Measurements from ENCODE around the gene ZBTB40.

ZBTB40 gene

DNA sequence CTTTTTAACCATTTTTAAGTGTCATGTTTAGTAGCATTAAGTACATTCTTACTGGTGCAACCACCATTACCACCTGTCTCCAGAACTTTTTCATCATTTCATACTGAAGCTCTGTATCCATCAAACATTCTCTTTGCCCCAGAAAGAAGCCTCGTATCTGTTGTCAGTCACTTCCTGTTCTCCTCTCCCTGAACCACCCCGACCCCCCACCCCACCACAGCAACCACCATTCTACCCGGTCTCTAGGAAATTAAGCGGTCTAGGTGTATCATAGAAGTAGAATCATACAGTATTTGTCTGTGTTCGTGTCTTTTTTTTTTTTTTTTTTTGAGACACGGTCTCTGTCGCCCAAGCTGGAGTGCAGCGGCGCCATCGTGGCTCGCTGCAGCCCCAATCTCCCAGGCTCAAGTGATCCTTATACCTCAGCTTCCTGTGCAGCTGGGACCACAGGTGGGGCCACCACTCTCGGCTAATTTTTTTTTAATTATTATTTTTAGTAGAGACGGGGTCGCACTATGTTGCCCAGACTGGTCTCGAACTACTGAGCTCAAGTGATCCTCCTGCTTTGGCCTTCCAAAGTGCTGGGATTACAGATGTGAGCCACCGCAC is 88.0 kb downstream of the ZBTB40 start:
- no peak for TF ChIP-seq CTCF (IDR thresholded peaks at IDR 0.05; ENCODE audit: borderline replicate concordance, control extremely low read depth, extremely low read depth, insufficient read depth, missing control alignments)
- in situ Hi-C loops (cut with MboI; ENCODE audit: low sequenced_read_pairs, unreplicated experiment): no loop called here
- DNase-seq (ENCODE audit: low spot score): no peak

- in situ Hi-C loops (cut with MboI; ENCODE audit: low sequenced_read_pairs, unreplicated experiment): no loop called here
- DNase-seq (ENCODE audit: low spot score): no peak
- TF ChIP-seq CTCF (IDR thresholded peaks at IDR 0.05; ENCODE audit: borderline replicate concordance, control extremely low read depth, extremely low read depth, insufficient read depth, missing control alignments): no peak
Observed at GRCh38 chr1:22540337-22540736, 88.7 kb downstream of the ZBTB40 start.

DNA sequence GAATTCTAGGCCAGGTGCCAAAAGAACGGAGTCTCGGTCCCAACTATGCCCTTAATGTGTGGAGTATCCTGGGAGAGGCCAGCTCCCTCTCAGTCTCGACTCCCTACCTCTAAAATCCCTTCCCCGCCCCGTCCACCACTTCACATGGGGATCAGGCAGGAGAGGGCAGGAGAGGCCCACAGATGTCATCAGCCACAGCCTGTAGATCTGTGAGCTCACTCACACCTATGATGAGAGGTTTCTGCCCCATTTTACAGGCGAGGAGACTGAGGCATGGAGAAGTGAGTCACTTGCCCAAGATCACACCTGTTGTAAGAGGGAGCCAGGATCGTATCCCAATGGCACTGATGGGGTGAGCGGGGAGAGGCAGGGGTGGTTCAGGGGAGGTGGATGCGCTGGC is 91.2 kb downstream of the ZBTB40 start:
- DNase-seq (ENCODE audit: low spot score): no peak
- in situ Hi-C loops (cut with MboI; ENCODE audit: low sequenced_read_pairs, unreplicated experiment): no loop called here
- no peak for TF ChIP-seq CTCF (IDR thresholded peaks at IDR 0.05; ENCODE audit: borderline replicate concordance, control extremely low read depth, extremely low read depth, insufficient read depth, missing control alignments)

- TF ChIP-seq CTCF (IDR thresholded peaks at IDR 0.05; ENCODE audit: borderline replicate concordance, control extremely low read depth, extremely low read depth, insufficient read depth, missing control alignments): no peak
- in situ Hi-C loops (cut with MboI; ENCODE audit: low sequenced_read_pairs, unreplicated experiment): no loop called here
Observed at GRCh38 chr1:22543679-22544078, 92.0 kb downstream of the ZBTB40 start.

GRCh38 chr1:22544606-22545005 is 93.0 kb downstream of the ZBTB40 start:
- in situ Hi-C loops (cut with MboI; ENCODE audit: low sequenced_read_pairs, unreplicated experiment): no loop called here
- no peak for DNase-seq (ENCODE audit: low spot score)
- no peak for TF ChIP-seq CTCF (IDR thresholded peaks at IDR 0.05; ENCODE audit: borderline replicate concordance, control extremely low read depth, extremely low read depth, insufficient read depth, missing control alignments)

More at GRCh38 chr1:22543679-22544078, 92.0 kb downstream of the ZBTB40 start:
- no peak for DNase-seq (ENCODE audit: low spot score)

DNA sequence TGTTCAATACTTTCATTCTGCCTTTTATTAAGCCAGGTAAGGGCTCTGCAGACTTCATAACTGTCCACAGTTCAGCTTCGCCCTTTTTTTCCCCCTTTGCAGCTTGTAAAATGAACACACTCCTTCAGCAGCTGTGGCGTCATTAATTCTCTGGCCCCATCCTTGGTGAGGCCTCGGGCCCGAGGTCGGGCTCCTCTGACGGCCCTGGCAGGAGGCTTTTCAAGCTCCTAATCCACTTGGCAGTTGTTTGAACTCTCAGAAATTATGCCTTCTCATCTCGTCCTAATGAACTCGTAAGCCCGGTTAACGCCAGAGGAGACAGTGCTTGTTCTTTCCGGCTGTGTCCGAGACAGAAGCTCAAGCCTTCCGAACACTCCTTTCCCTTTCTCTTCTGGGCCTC is 93.5 kb downstream of the ZBTB40 start:
- no peak for DNase-seq (ENCODE audit: low spot score)
- in situ Hi-C loops (cut with MboI; ENCODE audit: low sequenced_read_pairs, unreplicated experiment): no loop called here
- TF ChIP-seq CTCF (IDR thresholded peaks at IDR 0.05; ENCODE audit: borderline replicate concordance, control extremely low read depth, extremely low read depth, insufficient read depth, missing control alignments): no peak

Measured in GM13976 (cell line).